HL-60 (cell line): ENCODE measurements around the gene HOXB6.

Source experiments
- DNase-seq, 2 experiments: peaks; one replicate each; pipeline ENCODE4 v3.0.0-alpha.2; 2010 to 2020; ENCODE audit warnings: low read depth in 1 of 2, low spot score in 1 of 2
- H3K27ac ChIP-seq: fragments of 250-450 bp; sonication (Bioruptor Pico); replicated peaks from 2 replicates; pipeline ENCODE4 v1.5.1; 2020; ENCODE audit warnings: mild to moderate bottlenecking, moderate library complexity
- H3K27me3 ChIP-seq: fragments of 250-450 bp; sonication (Bioruptor Pico); 2 replicates; pipeline ENCODE4 v1.5.1; 2021; ENCODE audit warnings: mild to moderate bottlenecking, moderate library complexity; ENCODE audit not compliant: insufficient read depth, poor library complexity, severe bottlenecking
- H3K4me3 ChIP-seq: replicated peaks from 2 replicates; pipeline ENCODE4 v1.5.1; 2011; ENCODE audit warnings: mild to moderate bottlenecking, control low read depth, low read length; ENCODE audit not compliant: insufficient read depth
- CTCF ChIP-seq: IDR thresholded peaks from one replicate; pipeline ENCODE4 v1.5.1; 2011; ENCODE audit warnings: low read length, control low read depth, inconsistent platforms; ENCODE audit not compliant: insufficient read depth
- GABPA ChIP-seq: IDR thresholded peaks from 2 replicates; pipeline ENCODE4 v1.6.1; 2012; ENCODE audit warnings: low read depth
- POLR2AphosphoS5 ChIP-seq: IDR thresholded peaks from 2 replicates; pipeline ENCODE4 v1.6.1; 2012; ENCODE audit warnings: low read depth
- REST ChIP-seq: IDR thresholded peaks from 2 replicates; pipeline ENCODE4 v1.6.1; 2012; ENCODE audit warnings: low read depth; ENCODE audit not compliant: insufficient replicate concordance
- SPI1 ChIP-seq: IDR thresholded peaks from 2 replicates; pipeline ENCODE4 v1.6.1; 2012; ENCODE audit warnings: low read depth, mild to moderate bottlenecking, borderline replicate concordance

The HOXB6 gene

GRCh38 chr17:48547808-48548522 lies 56.8 kb downstream of the HOXB6 start:
- H3K27me3 ChIP-seq, result peaks cover 54% of the 10 kb centered on the region
- no peak overlapping the region for H3K27ac ChIP-seq
- H3K4me3 ChIP-seq, result no peak overlapping the region
- no peak for DNase-seq
- no peak for TF ChIP-seq SPI1
- no peak for TF ChIP-seq POLR2AphosphoS5
- TF ChIP-seq GABPA, result no peak
- TF ChIP-seq REST, result no peak
- TF ChIP-seq CTCF, result no peak

GRCh38 chr17:48546924-48547807 lies 57.6 kb downstream of the HOXB6 start:
- TF ChIP-seq CTCF, result no peak
- no peak for TF ChIP-seq GABPA
- no peak for TF ChIP-seq POLR2AphosphoS5
- TF ChIP-seq REST, result no peak
- TF ChIP-seq SPI1, result no peak
- peaks cover 58% of the 10 kb centered on the region for H3K27me3 ChIP-seq
- no peak overlapping the region for H3K27ac ChIP-seq
- DNase-seq, result no peak
- H3K4me3 ChIP-seq, result no peak overlapping the region

- no peak for DNase-seq
- no peak overlapping the region for H3K27ac ChIP-seq
- TF ChIP-seq CTCF (no peak), GABPA (no peak), REST (no peak), SPI1 (no peak), POLR2AphosphoS5 (no peak)
- H3K4me3 ChIP-seq, result no peak overlapping the region
- peaks cover 65% of the 10 kb centered on the region for H3K27me3 ChIP-seq
Measured at GRCh38 chr17:48546137-48546923, 58.5 kb downstream of the HOXB6 start.
